Progenitor cell of endocrine pancreas (in vitro differentiated cells): ENCODE data around the gene TNIK. TPM values are rescaled to one million over a fixed set of nuclear protein-coding genes. Genes with fewer than 3 reads are reported as not detected.

Experiments used
- DNase-seq: peaks from one replicate; pipeline ENCODE4 v3.0.0; 2021; ENCODE audit warnings: low spot score; ENCODE audit not compliant: unreplicated experiment
- H3K27ac Mint-ChIP-seq: 2 replicates; pipeline ENCODE4 v1.8.0; 2021; ENCODE audit warnings: mild to moderate bottlenecking, moderate library complexity, mixed read lengths
- H3K27me3 Mint-ChIP-seq: 2 replicates; pipeline ENCODE4 v1.8.0; 2021; ENCODE audit warnings: mixed read lengths
- H3K36me3 Mint-ChIP-seq: 2 replicates; pipeline ENCODE4 v1.8.0; 2022; ENCODE audit warnings: mixed read lengths; ENCODE audit not compliant: insufficient read depth
- H3K4me1 Mint-ChIP-seq: 2 replicates; pipeline ENCODE4 v1.8.0; 2021; ENCODE audit warnings: low read depth, mixed read lengths
- H3K4me3 Mint-ChIP-seq: 2 replicates; pipeline ENCODE4 v1.8.0; 2021; ENCODE audit warnings: low read depth, mild to moderate bottlenecking, moderate library complexity, mixed read lengths
- H3K9me3 Mint-ChIP-seq: 2 replicates; pipeline ENCODE4 v1.8.0; 2021; ENCODE audit warnings: low read depth, mixed read lengths
- CTCF ChIP-seq: fragments of 200-600 bp; sonication (generic); IDR thresholded peaks from one replicate; pipeline ENCODE4 v1.5.0; 2021; ENCODE audit warnings: antibody characterized with exemption, mild to moderate bottlenecking; ENCODE audit not compliant: unreplicated experiment
- total RNA-seq: library from RNA; stranded (reverse); gene quantifications from 2 replicates; pipeline ENCODE4 v1.2.1, GENCODE V29; 2021

The TNIK gene
- total RNA-seq, 1 donor from 2014 or later = 15.7 TPM

GRCh38 chr3:171028779-171029232 is 431.4 kb downstream of the TNIK start:
- no peaks in the 10 kb centered on the region for H3K36me3 Mint-ChIP-seq
- H3K9me3 Mint-ChIP-seq = no peaks in the 10 kb centered on the region
- DNase-seq = no peak
- no peak for TF ChIP-seq CTCF
- peaks cover 25% of the 10 kb centered on the region for H3K4me1 Mint-ChIP-seq
- peaks cover 3% of the 10 kb centered on the region for H3K27me3 Mint-ChIP-seq
- H3K4me3 Mint-ChIP-seq = no peak overlapping the region
- no peak overlapping the region for H3K27ac Mint-ChIP-seq

DNA sequence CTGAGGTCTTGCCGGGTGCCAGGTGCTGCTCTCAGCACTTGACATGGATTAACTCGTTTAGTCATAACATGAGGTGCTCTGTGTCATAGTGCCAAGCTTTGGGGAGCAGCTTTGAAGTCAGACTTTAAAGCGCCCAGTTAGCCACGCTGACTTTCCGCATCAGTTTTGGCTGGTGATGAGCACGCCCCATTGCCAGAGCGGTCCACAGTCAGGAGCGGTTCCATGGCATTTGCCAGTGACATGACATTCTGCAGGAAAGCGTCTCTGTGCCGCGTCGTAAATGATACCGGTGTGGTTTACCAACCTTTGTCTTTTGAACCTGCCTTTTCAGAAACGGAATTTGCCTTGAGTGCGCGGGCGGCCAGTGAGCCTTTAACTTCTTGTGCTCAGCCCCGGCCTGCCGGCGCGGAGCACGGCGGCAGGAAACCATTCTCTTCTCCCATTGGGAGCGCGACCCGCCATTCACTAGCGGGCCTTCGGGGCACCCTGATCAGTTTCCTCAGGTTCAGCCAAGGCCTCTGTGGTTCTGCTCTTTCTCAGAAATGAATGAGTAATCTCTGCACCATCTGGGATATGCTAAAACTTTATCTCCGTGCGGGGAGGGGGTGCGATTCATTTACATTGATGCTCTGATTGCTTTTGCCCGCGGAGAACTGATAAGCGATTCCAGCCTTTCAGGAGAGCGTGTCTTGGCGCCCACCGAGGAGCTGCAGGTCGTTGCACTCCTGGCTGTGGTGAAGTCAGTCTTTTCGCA is 432.0 kb downstream of the TNIK start:
- Mint-ChIP-seq H3K27me3 (peaks cover 3% of the 10 kb centered on the region), H3K27ac (no peak overlapping the region), H3K4me3 (no peak overlapping the region), H3K9me3 (no peaks in the 10 kb centered on the region), H3K36me3 (no peaks in the 10 kb centered on the region), H3K4me1 (peaks cover 29% of the 10 kb centered on the region)
- DNase-seq = no peak
- no peak for TF ChIP-seq CTCF

DNA sequence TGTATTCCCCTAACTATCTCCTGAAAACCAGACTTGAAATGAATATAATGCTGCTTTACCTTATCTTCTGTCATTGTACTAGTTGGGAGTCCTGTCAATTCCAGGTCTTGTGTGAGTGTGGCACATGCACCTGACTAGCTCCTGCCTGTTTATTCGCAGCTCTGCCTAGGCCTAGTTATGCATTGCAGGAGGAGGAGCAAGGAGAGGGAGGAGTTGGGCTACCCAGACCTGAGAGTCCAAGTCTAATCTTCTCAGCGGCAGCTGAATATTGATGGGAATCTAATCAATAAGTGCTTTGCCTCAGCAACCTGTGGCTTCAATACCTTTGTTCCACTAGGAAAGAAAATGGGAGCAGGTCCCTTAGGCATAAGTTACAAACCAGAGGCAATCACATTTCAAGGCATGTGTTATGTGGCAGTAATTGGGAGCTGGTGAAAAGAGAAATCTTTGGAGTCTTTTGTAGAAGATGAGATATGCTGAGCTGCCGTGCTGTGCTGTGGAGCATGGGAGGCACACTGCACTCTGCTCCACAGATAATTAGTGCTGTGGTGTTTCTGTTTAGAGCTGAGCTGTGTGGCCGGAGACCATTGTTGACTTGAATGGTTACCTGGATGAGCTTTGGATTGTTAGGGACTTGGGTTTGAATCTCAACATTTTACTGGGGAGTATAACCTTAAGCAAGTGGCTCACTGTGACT is 433.5 kb downstream of the TNIK start, which contains the start of gene SLC2A2:
SLC2A2 (minus strand) TSS at position 124 of the 697 bp plus-strand sequence; CDS start at position 74, 50 bp downstream.
- no peaks in the 10 kb centered on the region for H3K36me3 Mint-ChIP-seq
- peaks cover 3% of the 10 kb centered on the region for H3K27me3 Mint-ChIP-seq
- H3K4me3 Mint-ChIP-seq = peak within 1 kb of the TSS; percentile 43
- peaks cover 29% of the 10 kb centered on the region for H3K4me1 Mint-ChIP-seq
- H3K9me3 Mint-ChIP-seq = no peaks in the 10 kb centered on the region
- peak; percentile 35 for DNase-seq
- peak within 1 kb of the TSS; percentile 86 for H3K27ac Mint-ChIP-seq
- TF ChIP-seq CTCF = no peak

DNA sequence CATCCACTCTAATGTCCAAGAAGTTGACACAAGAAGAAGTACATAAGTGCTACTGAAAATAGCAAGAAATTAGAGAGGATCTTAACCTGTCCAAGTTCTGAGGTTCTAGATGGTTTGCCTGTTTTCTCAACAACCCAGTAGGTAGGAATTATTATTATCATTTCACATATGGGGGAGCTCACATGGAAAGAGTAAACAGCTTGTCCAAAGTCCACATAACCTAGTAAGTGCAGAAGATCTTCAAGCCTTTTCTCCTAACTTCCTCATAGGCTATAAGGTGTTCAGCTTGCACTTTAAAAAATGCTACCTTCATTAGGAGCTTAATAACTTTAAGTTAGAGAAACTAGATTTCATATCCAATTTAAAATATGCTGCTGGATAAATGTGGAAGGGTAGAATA is 436.6 kb downstream of the TNIK start:
- no peak for DNase-seq
- no peak for TF ChIP-seq CTCF
- H3K4me1 Mint-ChIP-seq = peaks cover 29% of the 10 kb centered on the region
- H3K36me3 Mint-ChIP-seq = no peaks in the 10 kb centered on the region
- no peaks in the 10 kb centered on the region for H3K9me3 Mint-ChIP-seq
- H3K27ac Mint-ChIP-seq = no peak overlapping the region
- peaks cover 3% of the 10 kb centered on the region for H3K27me3 Mint-ChIP-seq
- H3K4me3 Mint-ChIP-seq = no peak overlapping the region

GRCh38 chr3:171021377-171021776 is 438.8 kb downstream of the TNIK start:
- Mint-ChIP-seq H3K9me3 (no peaks in the 10 kb centered on the region), H3K27me3 (no peaks in the 10 kb centered on the region), H3K27ac (no peak overlapping the region), H3K4me3 (no peak overlapping the region), H3K36me3 (no peaks in the 10 kb centered on the region), H3K4me1 (peaks cover 28% of the 10 kb centered on the region)
- TF ChIP-seq CTCF = no peak
- no peak for DNase-seq
